ENCODE measurements around the gene TAL2. TPM values are rescaled to one million over a fixed set of nuclear protein-coding genes. Genes with fewer than 3 reads are reported as not detected.

TAL2 gene
- total and polyA plus RNA-seq, 9 of the 15 experiments (the other 6 are each of a cell fraction or from before 2014, with no cell fraction given) = 0.21 to 3.7 (median 1.1) TPM; not detected in 1

GRCh38 chr9:105694848-105695581, 32.8 kb downstream of the TAL2 start (continued):
- no peak for TF ChIP-seq CLOCK (CRISPR knock-in tag; IDR thresholded peaks at IDR 0.05; ENCODE audit: borderline replicate concordance)
- TF ChIP-seq HOXB6 (CRISPR knock-in tag; IDR thresholded peaks at IDR 0.05; ENCODE audit: borderline replicate concordance) = no peak
- peak; percentile 86 for TF ChIP-seq USF1 (CRISPR knock-in tag; IDR thresholded peaks at IDR 0.05)
- no peak for TF ChIP-seq ZBTB17 (CRISPR knock-in tag; IDR thresholded peaks at IDR 0.05)
- TF ChIP-seq ZNF224 (CRISPR knock-in tag; IDR thresholded peaks at IDR 0.05) = no peak
- TF ChIP-seq ZNF511 (CRISPR knock-in tag; IDR thresholded peaks at IDR 0.05) = peak; percentile 18; the same call in 1 of the 2 replicates
- TF ChIP-seq TGIF2 (CRISPR knock-in tag; IDR thresholded peaks at IDR 0.05) = peak; percentile 58; the same call in 1 of the 2 replicates
- TF ChIP-seq HMG20B (CRISPR knock-in tag; IDR thresholded peaks at IDR 0.05) = no peak
- TF ChIP-seq E2F6 (IDR thresholded peaks at IDR 0.05; ENCODE audit: borderline replicate concordance in 1 of 2, extremely low read depth in 1 of 2, insufficient read depth in 1 of 2, insufficient read length in 1 of 2, low read depth in 1 of 2, low read length in 1 of 2, poor library complexity in 1 of 2, severe bottlenecking in 1 of 2) = peak; percentile 66 to 67
- peak; percentile 92 for TF ChIP-seq RBBP5 (IDR thresholded peaks at IDR 0.05; ENCODE audit: borderline replicate concordance, insufficient read depth, low read length, poor library complexity, severe bottlenecking)
- no peak for TF ChIP-seq RBM15 (IDR thresholded peaks at IDR 0.05; ENCODE audit: insufficient read depth, low read length)
- no peak for TF ChIP-seq SNRNP70 (optimal IDR thresholded peaks at IDR 0.05; ENCODE audit: low read depth, low read length)
- 0 out of 2 replicates have a peak, but pooled peaks have one; percentile 66 for TF ChIP-seq STAT6 (CRISPR knock-in tag; IDR thresholded peaks at IDR 0.05)
- TF ChIP-seq JUND (IDR thresholded peaks at IDR 0.05; ENCODE audit: borderline replicate concordance, low read depth, low read length) = no peak
- peak; percentile 57; the same call in 1 of the 3 replicates for TF ChIP-seq JUND (tag; IDR thresholded peaks at IDR 0.05; ENCODE audit: borderline replicate concordance, low read depth, low read length)
- no peak for TF ChIP-seq FIP1L1 (IDR thresholded peaks at IDR 0.05; ENCODE audit: low read depth, low read length, poor library complexity, severe bottlenecking)
- 0 out of 2 replicates have a peak, but pooled peaks have one; percentile 46 for TF ChIP-seq HLTF (IDR thresholded peaks at IDR 0.05)

Data from K562 (cell line).